ENCODE measurements around the gene IL26. TPM values are rescaled to one million over a fixed set of nuclear protein-coding genes. Genes with fewer than 3 reads are reported as not detected.

IL26 gene
- polyA plus RNA-seq, 1 donor from 2014 or later: not detected

GRCh38 chr12:68247785-68248184 is 22.2 kb upstream of the IL26 start:
- Histone ChIP-seq H3K27me3 (ENCODE audit: insufficient read depth, low read depth, low read length) (no peaks in the 10 kb centered on the region), H3K79me2 (replicated peaks; ENCODE audit: insufficient read depth, low read length) (no peaks in the 10 kb centered on the region), H3F3A (ENCODE audit: insufficient read depth, low read length, poor library complexity, severe bottlenecking) (no peaks in the 10 kb centered on the region), H3K9me3 (ENCODE audit: low read length) (no peaks in the 10 kb centered on the region), H3K27ac (ENCODE audit: low read length) (no peak overlapping the region), H3K9ac (ENCODE audit: low read length) (no peak overlapping the region), H3K4me3 (ENCODE audit: low read length) (no peak overlapping the region), H3K9me2 (ENCODE audit: insufficient read depth, low read length) (no peaks in the 10 kb centered on the region), H3K36me3 (ENCODE audit: insufficient read depth, low read length) (no peaks in the 10 kb centered on the region), H3K4me2 (ENCODE audit: low read length) (no peak overlapping the region), H2AFZ (ENCODE audit: low read depth, low read length) (no peak overlapping the region), H4K20me1 (ENCODE audit: insufficient read depth) (no peaks in the 10 kb centered on the region)
- TF ChIP-seq MXI1 (conservative IDR thresholded peaks at IDR 0.05; ENCODE audit: poor library complexity, severe bottlenecking) (no peak), EZH2 (IDR thresholded peaks at IDR 0.05; ENCODE audit: borderline replicate concordance, insufficient read depth, low read length, poor library complexity, severe bottlenecking) (no peak), TAF1 (IDR thresholded peaks at IDR 0.05; ENCODE audit: low read depth) (no peak), POLR2AphosphoS5 (IDR thresholded peaks at IDR 0.05) (no peak), EP300 (conservative IDR thresholded peaks at IDR 0.05; ENCODE audit: poor library complexity, severe bottlenecking) (no peak), CTCF (IDR thresholded peaks at IDR 0.05; ENCODE audit: poor library complexity, severe bottlenecking) (no peak), REST (IDR thresholded peaks at IDR 0.05; ENCODE audit: borderline replicate concordance) (no peak), SMC3 (conservative IDR thresholded peaks at IDR 0.05; ENCODE audit: poor library complexity) (no peak), RAD21 (conservative IDR thresholded peaks at IDR 0.05) (no peak)

- TF ChIP-seq SMC3 (conservative IDR thresholded peaks at IDR 0.05; ENCODE audit: poor library complexity): no peak
- TF ChIP-seq EZH2 (IDR thresholded peaks at IDR 0.05; ENCODE audit: borderline replicate concordance, insufficient read depth, low read length, poor library complexity, severe bottlenecking): no peak
- TF ChIP-seq POLR2AphosphoS5 (IDR thresholded peaks at IDR 0.05): no peak
- no peak overlapping the region for H3K27ac ChIP-seq (ENCODE audit: low read length)
- H2AFZ ChIP-seq (ENCODE audit: low read depth, low read length): no peak overlapping the region
- no peak overlapping the region for H3K4me2 ChIP-seq (ENCODE audit: low read length)
- no peak overlapping the region for H3K4me3 ChIP-seq (ENCODE audit: low read length)
- H3K9me2 ChIP-seq (ENCODE audit: insufficient read depth, low read length): no peaks in the 10 kb centered on the region
- no peaks in the 10 kb centered on the region for H3F3A ChIP-seq (ENCODE audit: insufficient read depth, low read length, poor library complexity, severe bottlenecking)
- no peaks in the 10 kb centered on the region for H3K27me3 ChIP-seq (ENCODE audit: insufficient read depth, low read depth, low read length)
- H3K79me2 ChIP-seq (replicated peaks; ENCODE audit: insufficient read depth, low read length): no peaks in the 10 kb centered on the region
- no peak overlapping the region for H3K9ac ChIP-seq (ENCODE audit: low read length)
- H3K36me3 ChIP-seq (ENCODE audit: insufficient read depth, low read length): no peaks in the 10 kb centered on the region
- no peaks in the 10 kb centered on the region for H4K20me1 ChIP-seq (ENCODE audit: insufficient read depth)
- no peaks in the 10 kb centered on the region for H3K9me3 ChIP-seq (ENCODE audit: low read length)
Observed at GRCh38 chr12:68246350-68246749, 20.7 kb upstream of the IL26 start.

Data from neural cell (in vitro differentiated cells).